ENCODE data around the gene SUPT5H.

SUPT5H gene

GRCh38 chr19:39514840-39515550 lies 69.6 kb downstream of the SUPT5H start, which contains the start of gene SELENOV:
SELENOV (plus strand) TSS chr19:39515139; CDS start chr19:39515213, 74 bp downstream.
- no peak; the same call in 1 of the 2 replicates for TF ChIP-seq CTCF (IDR thresholded peaks at IDR 0.05; ENCODE audit: low read depth, low read length)
- no peak for DNase-seq (ENCODE audit: extremely low read depth, low read depth)

- no peak for DNase-seq (ENCODE audit: extremely low read depth, low read depth)
- no peak for TF ChIP-seq CTCF (IDR thresholded peaks at IDR 0.05; ENCODE audit: low read depth, low read length)
Measured at GRCh38 chr19:39515551-39516191, 70.3 kb downstream of the SUPT5H start.

GRCh38 chr19:39516270-39516669 lies 70.9 kb downstream of the SUPT5H start:
- DNase-seq (ENCODE audit: extremely low read depth, low read depth): no peak

GRCh38 chr19:39517432-39517831 lies 72.0 kb downstream of the SUPT5H start:
- no peak for DNase-seq (ENCODE audit: extremely low read depth, low read depth)
- no peak for TF ChIP-seq CTCF (IDR thresholded peaks at IDR 0.05; ENCODE audit: low read depth, low read length)

More at GRCh38 chr19:39516270-39516669, 70.9 kb downstream of the SUPT5H start:
- no peak for TF ChIP-seq CTCF (IDR thresholded peaks at IDR 0.05; ENCODE audit: low read depth, low read length)

- no peak for DNase-seq (ENCODE audit: extremely low read depth, low read depth)
- no peak for TF ChIP-seq CTCF (IDR thresholded peaks at IDR 0.05; ENCODE audit: low read depth, low read length)
Measured at GRCh38 chr19:39518458-39518857, 73.1 kb downstream of the SUPT5H start.

GRCh38 chr19:39518975-39519374 lies 73.6 kb downstream of the SUPT5H start:
- DNase-seq (ENCODE audit: extremely low read depth, low read depth): no peak
- no peak for TF ChIP-seq CTCF (IDR thresholded peaks at IDR 0.05; ENCODE audit: low read depth, low read length)
